ENCODE data around the gene CLPTM1L.

DNA sequence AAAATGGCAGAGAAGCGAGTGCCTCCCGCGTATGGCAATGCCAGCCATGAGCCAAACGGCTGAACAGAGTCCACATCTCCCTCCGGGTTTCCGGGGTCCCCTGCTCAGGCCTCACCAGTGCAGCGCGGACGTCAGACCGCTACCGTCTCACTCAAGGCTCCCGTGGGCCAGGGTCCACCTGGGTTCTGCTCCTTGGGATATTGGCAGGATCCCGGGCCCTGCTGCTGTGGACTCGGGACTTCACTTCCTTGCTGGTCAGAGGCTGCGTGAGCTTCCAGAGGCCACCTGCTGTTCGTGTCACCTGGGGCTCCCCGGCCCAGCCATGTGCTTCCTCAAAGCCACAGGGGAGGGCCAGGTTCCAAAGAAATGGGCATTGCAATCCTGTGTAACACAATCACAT is 38.4 kb upstream of the CLPTM1L start:
- TF ChIP-seq, protein P1, sequence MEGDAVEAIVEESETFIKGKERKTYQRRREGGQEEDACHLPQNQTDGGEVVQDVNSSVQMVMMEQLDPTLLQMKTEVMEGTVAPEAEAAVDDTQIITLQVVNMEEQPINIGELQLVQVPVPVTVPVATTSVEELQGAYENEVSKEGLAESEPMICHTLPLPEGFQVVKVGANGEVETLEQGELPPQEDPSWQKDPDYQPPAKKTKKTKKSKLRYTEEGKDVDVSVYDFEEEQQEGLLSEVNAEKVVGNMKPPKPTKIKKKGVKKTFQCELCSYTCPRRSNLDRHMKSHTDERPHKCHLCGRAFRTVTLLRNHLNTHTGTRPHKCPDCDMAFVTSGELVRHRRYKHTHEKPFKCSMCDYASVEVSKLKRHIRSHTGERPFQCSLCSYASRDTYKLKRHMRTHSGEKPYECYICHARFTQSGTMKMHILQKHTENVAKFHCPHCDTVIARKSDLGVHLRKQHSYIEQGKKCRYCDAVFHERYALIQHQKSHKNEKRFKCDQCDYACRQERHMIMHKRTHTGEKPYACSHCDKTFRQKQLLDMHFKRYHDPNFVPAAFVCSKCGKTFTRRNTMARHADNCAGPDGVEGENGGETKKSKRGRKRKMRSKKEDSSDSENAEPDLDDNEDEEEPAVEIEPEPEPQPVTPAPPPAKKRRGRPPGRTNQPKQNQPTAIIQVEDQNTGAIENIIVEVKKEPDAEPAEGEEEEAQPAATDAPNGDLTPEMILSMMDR (conservative IDR thresholded peaks at IDR 0.05), result no peak
- no peak for TF ChIP-seq ZFX (IDR thresholded peaks at IDR 0.05)

Measured in C4-2B (cell line).